ENCODE data around the gene IFNAR2.
"Not testable (repeated sequence)": the region's sequence is repeated elsewhere in the genome, so short reads cannot be mapped to it uniquely, and the experiment has no call there.

IFNAR2 gene

GRCh38 chr21:33249331-33250002, 19.7 kb downstream of the IFNAR2 start:
- H4K20me1 ChIP-seq (ENCODE audit: insufficient read depth, low read length) = no peaks in the 10 kb centered on the region
- H2AFZ ChIP-seq (ENCODE audit: low read depth, low read length) = no peak overlapping the region
- H3K36me3 ChIP-seq (ENCODE audit: insufficient read depth, low read length) = peaks cover 99% of the 10 kb centered on the region
- ATAC-seq (ENCODE audit: insufficient read depth, low read depth) (no peak), DNase-seq (no peak)
- no peak overlapping the region for H3K4me3 ChIP-seq (ENCODE audit: low read depth in 1 of 2, low read length in 2 of 2)
- H3K27ac ChIP-seq (ENCODE audit: low read length) = no peak overlapping the region
- H3K4me1 ChIP-seq (ENCODE audit: insufficient read depth, low read length) = peaks cover 4% of the 10 kb centered on the region
- TF ChIP-seq CTCF (IDR thresholded peaks at IDR 0.05; ENCODE audit: borderline replicate concordance, extremely low read depth, low read length, poor library complexity, severe bottlenecking) (no peak), EZH2 (IDR thresholded peaks at IDR 0.05; ENCODE audit: borderline replicate concordance, low read depth, low read length, severe bottlenecking) (no peak)
- H3K9me3 ChIP-seq (ENCODE audit: insufficient read depth, low read length, severe bottlenecking) = no peaks in the 10 kb centered on the region
- no peak overlapping the region for H3K4me2 ChIP-seq (ENCODE audit: insufficient read depth, low read length)
- no peak overlapping the region for H3K9ac ChIP-seq (ENCODE audit: low read depth, low read length)
- H3K27me3 ChIP-seq (ENCODE audit: insufficient read depth, low read length, poor library complexity) = no peaks in the 10 kb centered on the region
- peaks cover 20% of the 10 kb centered on the region for H3K79me2 ChIP-seq (ENCODE audit: insufficient read depth, low read length)

- DNase-seq (no peak), ATAC-seq (ENCODE audit: insufficient read depth, low read depth) (no peak)
- TF ChIP-seq CTCF (IDR thresholded peaks at IDR 0.05; ENCODE audit: borderline replicate concordance, extremely low read depth, low read length, poor library complexity, severe bottlenecking) (no peak), EZH2 (IDR thresholded peaks at IDR 0.05; ENCODE audit: borderline replicate concordance, low read depth, low read length, severe bottlenecking) (no peak)
- no peaks in the 10 kb centered on the region for H3K9me3 ChIP-seq (ENCODE audit: insufficient read depth, low read length, severe bottlenecking)
- H3K9ac ChIP-seq (ENCODE audit: low read depth, low read length) = no peak overlapping the region
- no peak overlapping the region for H2AFZ ChIP-seq (ENCODE audit: low read depth, low read length)
- peaks cover 6% of the 10 kb centered on the region; the same call in 1 of the 2 replicates for H3K79me2 ChIP-seq (ENCODE audit: insufficient read depth, low read length)
- H3K4me2 ChIP-seq (ENCODE audit: insufficient read depth, low read length) = no peak overlapping the region
- no peaks in the 10 kb centered on the region for H3K27me3 ChIP-seq (ENCODE audit: insufficient read depth, low read length, poor library complexity)
- no peak overlapping the region for H3K4me3 ChIP-seq (ENCODE audit: low read depth in 1 of 2, low read length in 2 of 2)
- H3K4me1 ChIP-seq (ENCODE audit: insufficient read depth, low read length) = no peaks in the 10 kb centered on the region
- no peaks in the 10 kb centered on the region for H4K20me1 ChIP-seq (ENCODE audit: insufficient read depth, low read length)
- peaks cover 99% of the 10 kb centered on the region for H3K36me3 ChIP-seq (ENCODE audit: insufficient read depth, low read length)
- H3K27ac ChIP-seq (ENCODE audit: low read length) = no peak overlapping the region
Observed at GRCh38 chr21:33251119-33251518, 21.4 kb downstream of the IFNAR2 start.

- not testable (repeated sequence) for ATAC-seq (ENCODE audit: insufficient read depth, low read depth); H3K4me1 ChIP-seq (ENCODE audit: insufficient read depth, low read length)
- H3K36me3 ChIP-seq (ENCODE audit: insufficient read depth, low read length) = peaks cover 99% of the 10 kb centered on the region
Observed at GRCh38 chr21:33253382-33253781, 23.6 kb downstream of the IFNAR2 start.

GRCh38 chr21:33254766-33255165, 25.0 kb downstream of the IFNAR2 start:
- Histone ChIP-seq H3K4me1 (ENCODE audit: insufficient read depth, low read length) (peaks cover 8% of the 10 kb centered on the region), H3K27me3 (ENCODE audit: insufficient read depth, low read length, poor library complexity) (no peaks in the 10 kb centered on the region), H3K4me2 (ENCODE audit: insufficient read depth, low read length) (no peak overlapping the region), H3K4me3 (ENCODE audit: low read depth in 1 of 2, low read length in 2 of 2) (no peak overlapping the region), H3K79me2 (ENCODE audit: insufficient read depth, low read length) (peaks cover 8% of the 10 kb centered on the region; the same call in 1 of the 2 replicates), H3K27ac (ENCODE audit: low read length) (no peak overlapping the region), H3K36me3 (ENCODE audit: insufficient read depth, low read length) (peaks cover 98% of the 10 kb centered on the region), H3K9me3 (ENCODE audit: insufficient read depth, low read length, severe bottlenecking) (no peaks in the 10 kb centered on the region), H2AFZ (ENCODE audit: low read depth, low read length) (no peak overlapping the region), H3K9ac (ENCODE audit: low read depth, low read length) (no peak overlapping the region), H4K20me1 (ENCODE audit: insufficient read depth, low read length) (no peaks in the 10 kb centered on the region)
- TF ChIP-seq EZH2 (IDR thresholded peaks at IDR 0.05; ENCODE audit: borderline replicate concordance, low read depth, low read length, severe bottlenecking) = no peak
- no peak for TF ChIP-seq CTCF (IDR thresholded peaks at IDR 0.05; ENCODE audit: borderline replicate concordance, extremely low read depth, low read length, poor library complexity, severe bottlenecking)
- ATAC-seq (ENCODE audit: insufficient read depth, low read depth) (no peak), DNase-seq (no peak)

More at GRCh38 chr21:33253382-33253781, 23.6 kb downstream of the IFNAR2 start:
- not testable (repeated sequence) for H2AFZ ChIP-seq (ENCODE audit: low read depth, low read length); H4K20me1 ChIP-seq (ENCODE audit: insufficient read depth, low read length); H3K4me3 ChIP-seq (ENCODE audit: low read depth in 1 of 2, low read length in 2 of 2); H3K9ac ChIP-seq (ENCODE audit: low read depth, low read length); H3K27ac ChIP-seq (ENCODE audit: low read length); H3K9me3 ChIP-seq (ENCODE audit: insufficient read depth, low read length, severe bottlenecking); H3K27me3 ChIP-seq (ENCODE audit: insufficient read depth, low read length, poor library complexity); DNase-seq; H3K4me2 ChIP-seq (ENCODE audit: insufficient read depth, low read length); H3K79me2 ChIP-seq (ENCODE audit: insufficient read depth, low read length)

All from DND-41 (cell line).